WI38 (cell line): ENCODE measurements around the gene ETV6.

Experiments used
- H3K4me3 ChIP-seq: 2 replicates; pipeline ENCODE4 v1.5.1; 2011; ENCODE audit warnings: low read depth, mild to moderate bottlenecking, control low read depth, low read length
- CTCF ChIP-seq: IDR thresholded peaks from 2 replicates; pipeline ENCODE4 v1.5.1; 2012; ENCODE audit warnings: low read depth, mild to moderate bottlenecking, control low read depth, low read length

Gene ETV6

GRCh38 chr12:11762723-11763326 is 113.4 kb downstream of the ETV6 start:
- TF ChIP-seq CTCF = no peak
- no peak overlapping the region for H3K4me3 ChIP-seq

GRCh38 chr12:11763760-11764520 is 114.5 kb downstream of the ETV6 start:
- no peak for TF ChIP-seq CTCF

GRCh38 chr12:11764837-11765236 is 115.4 kb downstream of the ETV6 start:
- no peak overlapping the region for H3K4me3 ChIP-seq
- no peak for TF ChIP-seq CTCF

More at GRCh38 chr12:11763760-11764520, 114.5 kb downstream of the ETV6 start:
- no peak overlapping the region for H3K4me3 ChIP-seq

GRCh38 chr12:11765421-11765816 is 115.9 kb downstream of the ETV6 start:
- no peak overlapping the region for H3K4me3 ChIP-seq
- TF ChIP-seq CTCF = no peak

- H3K4me3 ChIP-seq = no peak overlapping the region
- TF ChIP-seq CTCF = no peak
These were observed 116.6 kb downstream of the ETV6 start for GRCh38 chr12:11765817-11766794.

GRCh38 chr12:11767029-11767724 is 117.7 kb downstream of the ETV6 start:
- no peak for TF ChIP-seq CTCF
- no peak overlapping the region for H3K4me3 ChIP-seq
